ENCODE results near the gene VWCE.

The VWCE gene, protein sequence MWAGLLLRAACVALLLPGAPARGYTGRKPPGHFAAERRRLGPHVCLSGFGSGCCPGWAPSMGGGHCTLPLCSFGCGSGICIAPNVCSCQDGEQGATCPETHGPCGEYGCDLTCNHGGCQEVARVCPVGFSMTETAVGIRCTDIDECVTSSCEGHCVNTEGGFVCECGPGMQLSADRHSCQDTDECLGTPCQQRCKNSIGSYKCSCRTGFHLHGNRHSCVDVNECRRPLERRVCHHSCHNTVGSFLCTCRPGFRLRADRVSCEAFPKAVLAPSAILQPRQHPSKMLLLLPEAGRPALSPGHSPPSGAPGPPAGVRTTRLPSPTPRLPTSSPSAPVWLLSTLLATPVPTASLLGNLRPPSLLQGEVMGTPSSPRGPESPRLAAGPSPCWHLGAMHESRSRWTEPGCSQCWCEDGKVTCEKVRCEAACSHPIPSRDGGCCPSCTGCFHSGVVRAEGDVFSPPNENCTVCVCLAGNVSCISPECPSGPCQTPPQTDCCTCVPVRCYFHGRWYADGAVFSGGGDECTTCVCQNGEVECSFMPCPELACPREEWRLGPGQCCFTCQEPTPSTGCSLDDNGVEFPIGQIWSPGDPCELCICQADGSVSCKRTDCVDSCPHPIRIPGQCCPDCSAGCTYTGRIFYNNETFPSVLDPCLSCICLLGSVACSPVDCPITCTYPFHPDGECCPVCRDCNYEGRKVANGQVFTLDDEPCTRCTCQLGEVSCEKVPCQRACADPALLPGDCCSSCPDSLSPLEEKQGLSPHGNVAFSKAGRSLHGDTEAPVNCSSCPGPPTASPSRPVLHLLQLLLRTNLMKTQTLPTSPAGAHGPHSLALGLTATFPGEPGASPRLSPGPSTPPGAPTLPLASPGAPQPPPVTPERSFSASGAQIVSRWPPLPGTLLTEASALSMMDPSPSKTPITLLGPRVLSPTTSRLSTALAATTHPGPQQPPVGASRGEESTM
- total RNA-seq: 0.50 to 2.5 (median 1.0) reads per million in 9 experiments

DNA sequence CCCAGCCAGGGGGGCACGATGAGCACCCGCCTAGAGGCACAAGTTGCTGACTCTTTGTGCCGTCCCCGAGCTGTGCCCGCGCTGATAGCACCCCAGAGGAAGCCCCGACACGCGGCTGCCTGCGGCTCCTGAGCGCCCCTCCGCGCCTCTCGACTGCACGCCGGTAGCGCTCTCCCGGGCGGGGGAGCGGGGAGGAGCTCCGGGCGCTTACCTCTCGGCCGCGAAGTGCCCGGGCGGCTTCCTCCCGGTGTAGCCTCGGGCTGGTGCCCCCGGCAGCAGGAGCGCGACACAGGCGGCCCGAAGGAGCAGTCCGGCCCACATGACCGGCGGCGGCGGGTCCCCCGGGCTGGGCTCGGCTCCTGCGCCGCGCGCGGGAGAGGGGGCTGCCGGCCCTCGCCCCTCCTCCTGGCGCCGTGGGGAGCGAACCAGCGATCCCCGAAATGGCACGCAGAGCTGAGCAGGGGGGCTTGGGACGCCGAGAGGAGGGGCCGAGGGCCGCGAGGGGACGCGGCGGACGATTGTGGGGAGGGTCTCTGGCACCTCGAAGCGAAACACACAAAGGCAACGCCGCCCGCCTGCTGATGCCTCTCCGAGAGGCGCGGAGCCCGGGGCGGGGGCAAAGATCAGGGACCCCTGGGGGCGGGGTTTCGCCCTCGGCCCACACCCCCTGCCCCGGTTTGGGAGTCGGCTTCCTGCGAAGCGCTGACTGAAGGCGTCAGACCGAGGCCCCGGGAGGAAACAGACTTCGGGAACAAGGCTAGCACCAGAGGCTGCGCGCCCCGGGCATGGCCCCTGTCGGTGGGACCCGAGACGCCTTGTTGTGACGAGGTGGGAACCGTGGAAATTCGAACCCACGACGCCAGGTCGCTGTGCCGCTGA is at the start of gene VWCE:
VWCE (minus strand) TSS at position 600 of the 879 bp plus-strand sequence; CDS start at position 321, 279 bp downstream.
- Mint-ChIP-seq H3K4me3 (peak within 1 kb of the TSS; percentile 76 to 84), H3K36me3 (ENCODE audit: insufficient read depth) (peaks cover 26% of the 10 kb centered on the region), H3K4me1 (ENCODE audit: low read depth in 2 of 2) (peaks cover 17 to 21% of the 10 kb centered on the region in 2 donors), H3K9me3 (no peaks in the 10 kb centered on the region), H3K27me3 (peaks cover 21 to 36% of the 10 kb centered on the region in 2 donors), H3K27ac (no peak within 1 kb of the TSS)
- peak; percentile 91 for ATAC-seq (replicated peaks)
- peak; percentile 51 to 60 (median 56) for DNase-seq

DNA sequence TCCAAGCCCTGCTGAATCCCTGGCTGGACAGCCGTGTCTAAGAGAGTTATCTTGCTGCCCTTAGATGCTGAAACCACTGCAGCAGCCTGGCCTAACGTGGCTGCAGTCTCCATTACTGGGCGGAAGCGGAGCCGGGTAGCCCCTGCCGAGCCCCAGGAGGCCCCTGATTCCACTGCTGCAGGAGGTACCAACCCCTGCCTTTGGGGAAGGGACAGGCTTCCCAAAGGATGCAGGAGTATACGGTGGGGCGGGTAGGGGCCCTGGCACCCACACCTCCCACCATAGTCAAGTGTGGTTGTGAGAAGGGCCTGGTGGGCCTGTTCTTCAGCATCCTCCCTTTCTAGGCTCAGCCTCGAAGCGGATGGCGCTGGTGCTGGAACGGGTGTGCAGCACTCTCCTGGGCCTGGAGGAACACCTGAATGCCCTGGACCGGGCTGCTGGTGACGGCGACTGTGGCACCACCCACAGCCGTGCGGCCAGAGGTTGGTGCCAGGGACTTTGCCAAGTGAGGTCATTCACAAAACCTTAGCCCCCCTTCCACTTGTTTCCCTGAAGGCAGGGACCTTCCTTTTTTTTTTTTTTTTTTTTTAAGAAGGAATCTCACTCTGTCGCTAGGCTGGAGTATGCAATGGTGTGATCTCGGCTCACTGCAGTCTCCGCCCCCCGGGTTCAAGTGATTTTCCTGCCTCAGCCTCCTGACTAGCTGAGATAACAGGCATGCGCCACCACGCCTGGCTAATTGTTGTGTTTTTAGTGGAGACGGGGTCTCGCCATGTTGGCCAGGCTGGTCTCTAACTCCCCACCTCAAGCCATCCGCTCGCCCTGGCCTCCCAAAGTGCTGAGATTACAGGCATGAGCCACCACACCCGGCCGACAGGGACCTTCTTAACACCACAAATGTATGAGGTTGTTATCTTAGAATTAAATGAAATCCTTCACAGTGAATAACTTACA is 49.0 kb upstream of the VWCE start:
- Mint-ChIP-seq H3K27me3 (no peaks in the 10 kb centered on the region), H3K9me3 (no peaks in the 10 kb centered on the region), H3K4me1 (ENCODE audit: low read depth in 2 of 2) (peaks cover 0 to 2% of the 10 kb centered on the region in 2 donors), H3K4me3 (no peak overlapping the region), H3K27ac (peak overlapping the region in 1 of 2 donors; percentile 44), H3K36me3 (ENCODE audit: insufficient read depth) (no peaks in the 10 kb centered on the region)
- ATAC-seq (replicated peaks) (no peak), DNase-seq (no peak)

DNA sequence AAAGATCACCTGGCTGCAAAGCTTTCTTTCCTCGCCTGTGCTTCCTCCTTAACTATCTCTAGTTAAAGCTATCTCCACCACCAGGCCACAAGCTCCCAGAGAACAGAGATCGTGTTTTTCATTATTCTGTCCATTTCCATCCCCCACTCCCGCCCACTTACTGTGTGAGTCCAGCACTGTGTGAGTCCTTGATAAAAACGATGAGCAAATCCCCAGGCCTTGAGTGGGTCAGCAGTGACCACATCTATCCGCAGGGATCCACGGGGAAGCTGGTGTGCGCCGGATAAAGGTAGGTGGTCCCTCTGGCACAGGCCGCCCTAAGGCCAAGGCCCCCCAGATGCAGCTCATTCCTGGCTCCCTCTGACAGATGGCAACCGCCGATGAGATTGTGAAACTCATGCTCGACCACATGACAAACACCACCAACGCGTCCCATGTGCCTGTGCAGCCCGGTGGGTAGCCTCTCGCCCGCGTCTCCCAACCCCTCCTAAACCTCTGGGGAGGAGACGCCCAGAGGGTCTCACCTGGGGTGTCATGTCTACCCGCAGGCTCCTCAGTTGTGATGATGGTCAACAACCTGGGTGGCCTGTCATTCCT is 47.2 kb upstream of the VWCE start:
- Mint-ChIP-seq H3K27me3 (no peaks in the 10 kb centered on the region), H3K9me3 (no peaks in the 10 kb centered on the region), H3K36me3 (ENCODE audit: insufficient read depth) (no peaks in the 10 kb centered on the region), H3K4me1 (ENCODE audit: low read depth in 2 of 2) (peaks cover 0 to 2% of the 10 kb centered on the region in 2 donors), H3K4me3 (no peak overlapping the region), H3K27ac (no peak overlapping the region)
- no peak for DNase-seq
- ATAC-seq (replicated peaks): no peak

DNA sequence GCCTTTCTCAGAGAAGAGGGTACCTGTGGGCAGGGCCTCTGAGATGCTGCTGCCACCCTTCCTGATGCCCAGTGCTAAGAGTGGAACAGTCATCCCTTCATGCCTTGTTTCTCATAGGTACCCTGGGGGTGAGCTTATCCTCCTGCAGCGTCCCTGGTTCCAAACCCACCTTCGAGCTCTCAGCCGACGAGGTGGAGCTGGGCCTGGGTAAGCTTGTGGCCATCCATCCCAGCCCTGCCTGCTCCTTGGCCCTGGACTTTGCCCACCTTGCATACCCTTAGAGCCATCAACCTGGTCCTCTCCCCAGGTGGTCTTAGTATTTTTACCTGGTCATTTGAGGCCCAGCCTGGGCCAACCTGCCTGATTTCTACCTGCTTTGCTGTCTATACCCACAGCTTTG is 46.6 kb upstream of the VWCE start:
- DNase-seq (no peak), ATAC-seq (replicated peaks) (no peak)
- Mint-ChIP-seq H3K27me3 (no peaks in the 10 kb centered on the region), H3K9me3 (no peaks in the 10 kb centered on the region), H3K4me3 (no peak overlapping the region), H3K36me3 (ENCODE audit: insufficient read depth) (no peaks in the 10 kb centered on the region), H3K4me1 (ENCODE audit: low read depth in 2 of 2) (peaks cover 4 to 6% of the 10 kb centered on the region in 2 donors), H3K27ac (no peak overlapping the region)

DNA sequence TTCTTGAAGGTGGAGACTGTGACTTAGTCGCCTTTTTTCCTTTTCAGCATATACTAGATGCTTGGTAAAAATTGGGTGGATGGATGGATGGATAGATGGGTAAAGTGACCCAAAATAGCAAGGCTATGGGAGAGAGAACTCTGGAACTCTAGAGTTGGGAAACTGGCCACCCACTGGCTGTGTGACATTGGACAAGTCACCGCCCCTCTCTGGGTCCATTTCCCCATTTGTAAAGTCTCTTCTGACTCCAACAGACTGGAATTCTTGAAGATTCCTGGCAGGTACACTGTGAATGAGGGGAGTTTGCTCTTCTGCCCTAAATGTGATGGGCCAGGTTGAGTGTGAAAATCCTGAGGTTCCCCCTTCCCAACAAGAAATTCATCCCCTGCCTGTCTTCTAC is 45.9 kb upstream of the VWCE start:
- no peak overlapping the region for H3K27ac Mint-ChIP-seq
- no peak for DNase-seq
- H3K27me3 Mint-ChIP-seq: no peaks in the 10 kb centered on the region
- no peak overlapping the region for H3K4me3 Mint-ChIP-seq
- H3K4me1 Mint-ChIP-seq (ENCODE audit: low read depth in 2 of 2): peaks cover 8% of the 10 kb centered on the region in 2 donors
- ATAC-seq (replicated peaks): no peak
- H3K36me3 Mint-ChIP-seq (ENCODE audit: insufficient read depth): no peaks in the 10 kb centered on the region
- H3K9me3 Mint-ChIP-seq: no peaks in the 10 kb centered on the region

DNA sequence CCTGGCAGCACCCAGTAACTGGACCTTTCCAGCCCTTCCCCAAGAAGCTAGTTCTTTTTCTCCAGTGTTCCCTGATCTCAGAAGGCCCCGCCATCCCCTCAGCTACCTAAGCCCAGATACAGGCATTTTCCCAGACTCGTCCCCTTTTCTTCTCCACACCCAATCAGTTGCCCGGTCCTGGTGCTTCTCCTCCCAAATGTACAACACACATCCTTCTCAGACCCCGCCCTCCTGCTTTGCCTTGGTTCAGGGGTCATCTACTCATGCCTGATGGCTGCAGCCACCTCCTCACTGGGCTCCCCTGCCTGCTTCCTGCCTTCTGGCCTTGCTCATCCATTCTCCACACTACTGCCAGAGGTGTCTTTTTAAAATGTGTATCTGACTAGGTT is 44.4 kb upstream of the VWCE start:
- Mint-ChIP-seq H3K9me3 (no peaks in the 10 kb centered on the region), H3K4me1 (ENCODE audit: low read depth in 2 of 2) (peaks cover 8% of the 10 kb centered on the region in 2 donors), H3K36me3 (ENCODE audit: insufficient read depth) (no peaks in the 10 kb centered on the region), H3K27me3 (no peaks in the 10 kb centered on the region), H3K27ac (no peak overlapping the region), H3K4me3 (no peak overlapping the region)
- DNase-seq (no peak), ATAC-seq (replicated peaks) (no peak)

DNA sequence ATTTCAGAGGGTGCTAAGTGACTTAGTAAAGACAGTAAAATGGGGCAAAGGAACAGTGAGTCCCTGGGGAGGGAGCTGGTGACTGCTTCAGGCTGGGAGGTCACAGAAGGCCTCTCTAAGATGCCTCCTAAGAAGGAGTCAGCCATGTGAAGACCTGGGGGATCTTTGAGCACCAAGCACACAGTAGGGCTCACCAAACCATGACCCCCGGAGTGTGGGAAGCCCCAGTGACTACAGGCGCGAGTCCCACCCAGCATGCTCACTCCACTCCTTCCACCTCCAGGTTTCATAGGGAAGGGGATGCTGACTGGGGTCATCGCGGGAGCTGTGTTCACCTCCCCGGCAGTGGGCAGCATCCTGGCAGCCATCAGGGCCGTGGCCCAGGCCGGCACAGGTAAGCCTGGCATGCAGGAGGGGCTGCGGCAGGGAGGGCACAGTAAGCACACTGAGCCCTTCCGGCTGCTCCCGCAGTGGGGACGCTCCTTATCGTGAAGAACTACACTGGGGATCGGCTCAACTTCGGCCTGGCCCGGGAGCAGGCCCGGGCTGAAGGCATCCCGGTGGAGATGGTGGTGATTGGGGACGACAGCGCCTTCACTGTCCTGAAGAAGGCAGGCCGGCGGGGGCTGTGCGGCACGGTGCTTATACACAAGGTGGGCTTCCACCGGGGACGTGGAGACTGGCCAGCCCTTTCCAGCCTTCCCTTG is 43.8 kb upstream of the VWCE start:
- Mint-ChIP-seq H3K9me3 (no peaks in the 10 kb centered on the region), H3K27me3 (no peaks in the 10 kb centered on the region), H3K36me3 (ENCODE audit: insufficient read depth) (no peaks in the 10 kb centered on the region), H3K4me3 (no peak overlapping the region), H3K27ac (no peak overlapping the region), H3K4me1 (ENCODE audit: low read depth in 2 of 2) (peaks cover 8% of the 10 kb centered on the region in 2 donors)
- ATAC-seq (replicated peaks) (no peak), DNase-seq (no peak)

DNA sequence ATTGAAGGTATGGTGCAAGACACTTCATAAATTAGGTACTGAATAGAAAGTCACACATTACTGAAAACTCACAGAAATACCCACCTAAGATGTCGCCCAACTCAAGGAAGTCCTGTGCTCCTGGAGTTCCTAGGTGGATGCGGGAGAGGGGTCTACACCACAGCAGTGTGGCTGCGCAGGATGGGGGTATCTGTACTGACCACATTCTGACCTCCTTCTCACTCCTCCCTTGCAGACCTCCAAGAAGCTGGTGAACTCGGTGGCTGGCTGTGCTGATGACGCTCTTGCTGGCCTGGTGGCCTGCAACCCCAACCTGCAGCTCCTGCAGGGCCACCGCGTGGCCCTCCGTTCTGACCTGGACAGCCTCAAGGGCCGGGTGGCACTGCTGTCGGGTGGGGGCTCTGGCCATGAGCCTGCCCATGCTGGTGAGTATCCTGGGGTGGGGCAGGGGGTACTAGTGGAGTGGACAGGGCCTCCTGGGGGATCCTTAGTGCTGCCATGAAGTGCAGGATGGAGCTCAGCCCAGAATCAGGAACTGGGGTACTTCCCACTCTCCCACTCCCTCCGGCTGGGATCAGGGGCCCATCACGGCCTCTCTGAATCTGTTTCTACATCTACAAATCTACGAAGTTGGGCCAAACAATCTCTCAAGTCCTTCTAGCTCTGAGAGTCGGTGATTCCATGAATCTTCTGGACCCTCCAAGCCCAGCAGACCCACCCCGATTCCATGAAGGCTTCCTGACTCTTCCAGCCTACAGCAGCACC is 42.8 kb upstream of the VWCE start:
- H3K4me3 Mint-ChIP-seq: no peak overlapping the region
- H3K27me3 Mint-ChIP-seq: no peaks in the 10 kb centered on the region
- no peak overlapping the region for H3K27ac Mint-ChIP-seq
- ATAC-seq (replicated peaks): no peak
- no peaks in the 10 kb centered on the region for H3K9me3 Mint-ChIP-seq
- peaks cover 15% of the 10 kb centered on the region in 2 donors for H3K4me1 Mint-ChIP-seq (ENCODE audit: low read depth in 2 of 2)
- peaks cover 10% of the 10 kb centered on the region for H3K36me3 Mint-ChIP-seq (ENCODE audit: insufficient read depth)
- DNase-seq: no peak

DNA sequence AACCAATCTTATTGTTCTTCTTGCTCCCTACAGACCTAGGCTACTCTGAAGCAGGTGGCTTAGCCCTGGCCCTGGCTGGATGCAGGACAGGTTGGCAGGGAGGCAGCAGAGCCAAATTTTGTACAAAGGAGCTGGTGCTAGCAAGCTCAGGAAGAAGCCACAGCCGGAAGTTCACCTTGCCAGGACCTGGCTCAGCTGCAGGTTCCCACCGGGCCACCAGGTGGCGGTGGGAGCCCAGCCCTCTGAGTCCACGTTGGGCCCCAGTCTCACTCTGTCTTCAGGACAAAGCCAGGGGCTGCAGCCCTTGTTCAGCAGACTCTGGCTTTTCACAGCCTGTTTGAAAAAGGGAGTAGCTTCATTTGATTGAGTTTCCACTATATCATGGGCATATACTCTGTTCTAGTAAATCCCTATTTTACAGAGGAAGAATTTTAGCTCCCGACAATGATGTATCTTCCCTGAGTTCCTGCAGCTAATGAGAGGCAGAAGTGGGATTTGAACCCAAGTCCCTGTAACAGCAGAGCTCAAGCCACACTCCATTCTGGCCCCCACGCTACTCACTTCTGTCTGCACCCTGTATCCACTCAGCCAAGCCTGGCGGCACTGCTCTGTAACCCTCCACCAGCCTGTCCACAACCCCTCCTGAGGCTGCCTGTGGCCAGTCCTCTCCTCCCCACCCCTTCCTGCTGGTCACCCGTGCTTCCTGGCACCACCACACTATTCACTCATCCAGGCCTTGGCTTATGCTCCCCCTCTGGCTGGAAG is 41.2 kb upstream of the VWCE start:
- Mint-ChIP-seq H3K27ac (peak overlapping the region in 1 of 2 donors; percentile 66), H3K36me3 (ENCODE audit: insufficient read depth) (peaks cover 18% of the 10 kb centered on the region), H3K4me1 (ENCODE audit: low read depth in 2 of 2) (peaks cover 30% of the 10 kb centered on the region in 2 donors), H3K9me3 (no peaks in the 10 kb centered on the region), H3K27me3 (no peaks in the 10 kb centered on the region), H3K4me3 (peak overlapping the region in 1 of 2 donors; percentile 29)
- ATAC-seq (replicated peaks) (peak; percentile 52), DNase-seq (peak; percentile 74 to 84 (median 82))

DNA sequence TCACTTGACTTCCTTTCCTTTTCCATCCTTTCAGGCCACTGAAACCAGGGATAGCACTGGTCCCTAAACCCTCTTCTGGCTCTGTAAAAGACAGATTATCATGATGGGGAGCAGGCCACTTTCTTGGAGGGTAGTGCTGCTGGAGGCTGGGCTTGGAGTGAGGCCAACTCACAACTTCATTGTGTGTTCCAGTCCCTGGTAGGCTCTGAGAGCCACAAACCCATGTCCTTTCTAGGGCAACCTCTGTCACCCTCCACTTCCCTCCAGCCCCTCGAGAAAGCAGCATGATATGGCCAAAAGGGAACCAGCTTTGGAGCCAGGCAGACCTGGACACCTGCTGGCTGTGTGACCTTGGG is 40.2 kb upstream of the VWCE start:
- ATAC-seq (replicated peaks) (no peak), DNase-seq (no peak)
- Mint-ChIP-seq H3K36me3 (ENCODE audit: insufficient read depth) (peaks cover 22% of the 10 kb centered on the region), H3K27ac (peak overlapping the region in 1 of 2 donors; percentile 95), H3K9me3 (no peaks in the 10 kb centered on the region), H3K4me1 (ENCODE audit: low read depth in 2 of 2) (peaks cover 35 to 39% of the 10 kb centered on the region in 2 donors), H3K4me3 (no peak overlapping the region), H3K27me3 (no peaks in the 10 kb centered on the region)
